Endothelial cell of umbilical vein (primary cell): ENCODE data around the gene SPG7. TPM values are rescaled to one million over a fixed set of nuclear protein-coding genes. Genes with fewer than 3 reads are reported as not detected.

ENCODE experiments used
- BruUV-seq: library from RNA; stranded (reverse); fragments of 400-500 nt; replicated peaks from 2 replicates; lab custom pipeline; 2021; lab: Mats Ljungman, UMichigan
- CTCF ChIA-PET: fragments of 300-600, 350-600 bp; sonication (Branson Sonifier 250); formaldehyde crosslinking; loops from one replicate; lab custom pipeline; 2021; ENCODE audit warnings: antibody characterized with exemption, inconsistent platforms; lab: Charles Lee
- POLR2A ChIA-PET: fragments of 300-600, 350-600 bp; sonication (Branson Sonifier 250); formaldehyde crosslinking; loops from one replicate; lab custom pipeline; 2021; ENCODE audit warnings: antibody characterized with exemption, inconsistent platforms; lab: Charles Lee
- DNase-seq: peaks from one replicate; pipeline ENCODE4 v3.0.0-alpha.2; 2011; ENCODE audit warnings: low read depth, low spot score
- FAIRE-seq: peaks from 2 replicates; lab custom pipeline; 2011; peaks lifted over from hg19 to GRCh38; lab: Jason Lieb, UNC
- H2AFZ ChIP-seq: 2 replicates; pipeline ENCODE4 v1.6.0; 2012; ENCODE audit warnings: low read depth, low read length, control low read depth, inconsistent platforms
- H3K27ac ChIP-seq: 2 replicates; pipeline ENCODE4 v1.5.1; 2011; ENCODE audit warnings: low read depth, mild to moderate bottlenecking, control low read depth, low read length, moderate library complexity; ENCODE audit not compliant: insufficient read depth
- H3K27me3 ChIP-seq, 2 experiments: 2 replicates each; pipeline versions ENCODE4 v1.6.0 to v1.6.1; 2011; ENCODE audit warnings: low read length in 2 of 2, mixed read lengths in 1 of 2; ENCODE audit not compliant: control insufficient read depth in 2 of 2, insufficient read depth in 2 of 2
- H3K36me3 ChIP-seq, 2 experiments: 2 replicates in 1 of 2; 3 replicates in 1 of 2; pipeline ENCODE4 v1.5.1; 2011; ENCODE audit warnings: low read length in 2 of 2, mild to moderate bottlenecking in 1 of 2, moderate library complexity in 1 of 2; ENCODE audit not compliant: control insufficient read depth in 2 of 2, insufficient read depth in 2 of 2; ENCODE audit errors: extremely low read depth in 1 of 2
- H3K4me1 ChIP-seq: 3 replicates; pipeline ENCODE4 v1.5.1; 2011; ENCODE audit warnings: mild to moderate bottlenecking, low read length; ENCODE audit not compliant: control insufficient read depth, insufficient read depth; ENCODE audit errors: extremely low read depth
- H3K4me2 ChIP-seq: 2 replicates; pipeline ENCODE4 v1.6.1; 2011; ENCODE audit warnings: low read length, control low read depth, mixed read lengths; ENCODE audit not compliant: insufficient read depth
- H3K4me3 ChIP-seq, 3 experiments: fragments of 200-600 bp in 1 of 3; sonication (generic), shearing (Covaris generic) in 1 of 3; replicated peaks in 1 of 3; 2 replicates each; pipeline ENCODE4 v1.5.1; 2011 to 2016; ENCODE audit warnings: control low read depth in 3 of 3, low read length in 3 of 3, mild to moderate bottlenecking in 2 of 3, inconsistent platforms in 1 of 3, low read depth in 1 of 3, moderate library complexity in 1 of 3; ENCODE audit not compliant: insufficient read depth in 1 of 3
- H3K79me2 ChIP-seq: 2 replicates; pipeline ENCODE4 v1.6.0; 2012; ENCODE audit warnings: low read length, inconsistent platforms; ENCODE audit not compliant: control insufficient read depth, insufficient read depth
- H3K9ac ChIP-seq: replicated peaks from 2 replicates; pipeline ENCODE3; 2011; ENCODE audit warnings: low read length, control low read depth; ENCODE audit not compliant: insufficient read depth; ENCODE audit errors: extremely low read depth
- H3K9me1 ChIP-seq: replicated peaks from 3 replicates; pipeline ENCODE4 v1.6.0; 2011; ENCODE audit warnings: mild to moderate bottlenecking, low read length; ENCODE audit not compliant: control insufficient read depth, insufficient read depth; ENCODE audit errors: extremely low read depth
- H3K9me3 ChIP-seq: replicated peaks from 2 replicates; pipeline ENCODE4 v1.5.1; 2012; ENCODE audit warnings: low read length, inconsistent platforms; ENCODE audit not compliant: control insufficient read depth, insufficient read depth
- H4K20me1 ChIP-seq: replicated peaks from 2 replicates; pipeline ENCODE3; 2011; ENCODE audit warnings: mild to moderate bottlenecking, low read length; ENCODE audit not compliant: control insufficient read depth, insufficient read depth; ENCODE audit errors: extremely low read depth
- CTCF ChIP-seq, 2 donors: IDR thresholded peaks; 1 replicate in 1 of 2; 2 replicates in 1 of 2; pipeline ENCODE4 v1.5.1; 2011; ENCODE audit warnings: low read length in 2 of 2, mild to moderate bottlenecking in 2 of 2, moderate library complexity in 2 of 2, control low read depth in 1 of 2, inconsistent platforms in 1 of 2, low read depth in 1 of 2; ENCODE audit not compliant: insufficient read depth in 1 of 2; ENCODE audit errors: extremely low read depth in 1 of 2
- EZH2 ChIP-seq: IDR thresholded peaks from 2 replicates; pipeline ENCODE4 v1.6.1; 2012; ENCODE audit warnings: borderline replicate concordance, low read depth, mild to moderate bottlenecking, moderate library complexity, low read length, inconsistent platforms; ENCODE audit not compliant: severe bottlenecking
- FOS ChIP-seq: IDR thresholded peaks from 2 replicates; pipeline ENCODE4 v1.6.1; 2011; ENCODE audit warnings: mild to moderate bottlenecking, low read length, moderate library complexity, borderline replicate concordance; ENCODE audit not compliant: insufficient read depth
- GATA2 ChIP-seq: IDR thresholded peaks from 2 replicates; pipeline ENCODE4 v1.7.0; 2011; ENCODE audit warnings: low read depth, mild to moderate bottlenecking, moderate library complexity, mixed read lengths, low read length; ENCODE audit not compliant: insufficient read length, insufficient read depth
- JUN ChIP-seq: IDR thresholded peaks from 2 replicates; pipeline ENCODE4 v1.6.1; 2011; ENCODE audit warnings: borderline replicate concordance, low read depth; ENCODE audit not compliant: insufficient read length, insufficient read depth
- MAX ChIP-seq: IDR thresholded peaks from 2 replicates; pipeline ENCODE4 v1.6.1; 2011; ENCODE audit not compliant: insufficient read depth, insufficient read length
- MYC ChIP-seq: IDR thresholded peaks from one replicate; pipeline ENCODE4 v1.6.1; 2011; ENCODE audit warnings: mild to moderate bottlenecking, low read depth, low read length
- POLR2A ChIP-seq: IDR thresholded peaks from 2 replicates; pipeline ENCODE4 v1.6.1; 2012; ENCODE audit warnings: low read depth, mild to moderate bottlenecking, control low read depth, low read length
- POLR2AphosphoS5 ChIP-seq: IDR thresholded peaks from 2 replicates; pipeline ENCODE4 v1.6.1; 2012; ENCODE audit warnings: low read depth, mild to moderate bottlenecking, control low read depth, low read length, moderate library complexity; ENCODE audit not compliant: insufficient read depth
- dilution Hi-C: fragments of 300-500 bp; cut with MboI; formaldehyde crosslinking; loops from one replicate; pipeline ENCODE4 v1.15.0; 2019; ENCODE audit warnings: low sequenced_read_pairs; ENCODE audit not compliant: extremely low pct_ligation_motif_present
- intact Hi-C: fragments of 100-400 bp; cut with micrococcal nuclease; formaldehyde crosslinking; loops from one replicate; pipeline ENCODE4 v1.10.0; 2022
- polyA plus RNA-seq, 4 experiments: library from polyadenylated mRNA; depleted of rRNA in 3 of 4; stranded (reverse) in 3 of 4; unstranded in 1 of 4; fragments of >200 nt; gene quantifications; 2 replicates each; pipeline versions ENCODE4 v1.2.1 to v1.2.3, GENCODE V29; 2011 to 2012; ENCODE audit warnings: missing spikeins in 1 of 4
- total RNA-seq: library from RNA; stranded (reverse); gene quantifications from 2 replicates; pipeline ENCODE4 v1.2.3, GENCODE V29; 2021

SPG7 gene
- total and polyA plus RNA-seq, 2 donors (not counting 3 experiments of a cell fraction or from before 2014, with no cell fraction given) = 90.2 to 146 TPM

DNA sequence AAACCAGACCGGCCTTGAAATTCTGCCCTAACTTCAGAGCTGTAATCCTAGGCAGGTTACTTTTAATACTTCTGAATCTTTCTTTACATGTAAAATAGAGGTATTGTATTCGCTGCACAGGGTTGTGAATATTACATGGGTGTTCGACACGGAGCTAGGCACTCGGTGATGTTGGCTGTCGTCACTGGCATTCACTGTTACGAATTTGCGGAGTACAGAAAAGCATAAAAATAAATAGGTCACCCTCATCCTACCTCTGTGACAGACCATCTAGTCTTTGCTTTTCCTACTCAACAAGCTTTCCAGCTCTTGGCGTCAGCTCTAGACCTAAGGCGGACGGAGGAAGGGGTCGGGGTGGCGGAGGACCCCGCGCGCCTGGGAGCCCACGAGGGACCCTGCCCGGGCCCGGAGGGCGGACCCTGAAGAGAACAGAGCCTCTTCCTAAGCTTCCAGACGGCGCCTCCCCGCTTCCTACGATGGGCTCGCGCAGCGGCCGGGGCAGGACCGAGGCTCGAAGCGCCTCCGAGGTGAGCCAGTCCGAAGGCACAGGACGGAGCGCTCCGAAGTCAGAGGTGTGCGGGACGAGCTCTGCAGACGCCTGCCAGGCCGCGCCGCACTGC lies 879 bp upstream of the SPG7 start:
- Histone ChIP-seq H4K20me1 (no peaks in the 10 kb centered on the region), H3K27ac (peak overlapping the region; percentile 89), H3K4me3 (peak overlapping the region; percentile 15 to 80 (median 65)), H3K9me1 (no peaks in the 10 kb centered on the region), H3K27me3 (no peaks in the 10 kb centered on the region), H3K9me3 (no peaks in the 10 kb centered on the region), H3K36me3 (peaks cover 0 to 11% of the 10 kb centered on the region in 2 experiments), H3K4me2 (peak overlapping the region; percentile 61), H3K79me2 (peaks cover 38% of the 10 kb centered on the region), H2AFZ (no peak overlapping the region), H3K4me1 (peaks cover 31% of the 10 kb centered on the region), H3K9ac (peak overlapping the region; percentile 91)
- peak; percentile 50 for TF ChIP-seq POLR2A
- no peak for TF ChIP-seq MAX
- intact Hi-C loops (loop anchor here (5.0 kb wide), 1 partner anchor 95 kb away; no protein-coding TSS in a partner anchor), dilution Hi-C loops (no loop called here)
- DNase-seq = no peak
- FAIRE-seq = no peak
- CTCF ChIA-PET = interaction anchor here (1.3 to 2.3 kb wide), 5 partner anchors 18 to 181 kb away, joined by 3 to 11 read pairs (median 6); partner anchors contain the start of gene ANKRD11
- POLR2A ChIA-PET = no interaction called here
- BruUV-seq = no TSS peak

GRCh38 chr16:89510526-89510925 lies 2.3 kb downstream of the SPG7 start:
- peaks cover 22% of the 10 kb centered on the region for H3K4me1 ChIP-seq
- TF ChIP-seq JUN (no peak), MAX (no peak), GATA2 (no peak), POLR2A (no peak), POLR2AphosphoS5 (no peak), EZH2 (no peak), FOS (no peak), CTCF (IDR thresholded peaks at IDR 0.05; ENCODE audit: extremely low read depth in 1 of 2, insufficient read depth in 1 of 2, low read depth in 1 of 2, low read length in 2 of 2) (no peak), MYC (no peak)
- CTCF ChIA-PET = interaction anchor here (0.9 to 2.1 kb wide), 2 partner anchors 30 to 175 kb away, joined by 3 to 11 read pairs; no protein-coding TSS in a partner anchor
- no TSS peak for BruUV-seq
- no peak overlapping the region for H3K4me3 ChIP-seq
- no peak overlapping the region for H3K4me2 ChIP-seq
- dilution Hi-C loops (no loop called here), intact Hi-C loops (no loop called here)
- no peak overlapping the region for H2AFZ ChIP-seq
- DNase-seq (no peak), FAIRE-seq (no peak)
- H3K27ac ChIP-seq = no peak overlapping the region
- no peaks in the 10 kb centered on the region for H3K27me3 ChIP-seq
- peaks cover 4 to 21% of the 10 kb centered on the region in 2 experiments for H3K36me3 ChIP-seq
- peaks cover 42% of the 10 kb centered on the region for H3K79me2 ChIP-seq
- H4K20me1 ChIP-seq = no peaks in the 10 kb centered on the region
- no peak overlapping the region for H3K9ac ChIP-seq
- POLR2A ChIA-PET = no interaction called here
- H3K9me3 ChIP-seq = no peaks in the 10 kb centered on the region
- no peaks in the 10 kb centered on the region for H3K9me1 ChIP-seq
